ENCODE results near the gene CYS1.

The CYS1 gene

DNA sequence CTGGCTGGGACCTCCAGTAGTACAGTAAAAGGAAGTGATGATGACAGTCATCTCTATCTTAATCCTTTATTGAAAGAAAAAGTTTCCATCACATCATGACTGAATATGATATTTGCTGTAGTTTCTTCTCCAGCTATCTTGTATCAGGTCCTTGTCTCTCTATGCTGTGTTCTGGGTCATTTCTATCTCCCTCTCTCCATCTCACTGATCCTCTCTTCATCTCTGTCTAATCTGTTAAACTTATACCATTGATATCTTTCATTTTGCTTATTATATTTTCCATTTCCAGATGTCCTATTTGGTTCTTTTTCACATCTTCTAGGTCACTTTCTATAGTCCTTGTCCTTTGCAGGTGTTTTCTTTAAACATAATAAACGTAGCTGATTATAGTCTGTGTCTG lies 12.3 kb downstream of the CYS1 start:
- no peak for DNase-seq

DNA sequence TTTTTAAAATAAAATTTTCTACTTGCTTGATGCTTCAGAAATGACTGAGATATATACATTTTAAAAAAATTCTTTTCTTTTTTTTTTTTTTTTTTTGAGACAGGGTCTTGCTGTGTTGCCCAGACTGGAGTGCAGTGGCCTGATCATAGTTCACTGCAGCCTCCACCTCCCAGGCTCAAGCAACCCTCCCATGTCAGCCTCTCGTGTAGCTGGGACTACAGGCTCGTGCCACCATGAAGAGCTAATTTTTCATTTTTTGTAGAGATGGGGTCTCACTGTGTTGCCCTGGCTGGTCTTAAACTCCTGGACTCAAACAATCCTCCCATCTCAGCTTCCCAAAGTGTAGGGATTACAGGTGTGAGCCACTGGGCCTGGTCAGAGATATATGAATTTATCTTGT lies 12.9 kb downstream of the CYS1 start:
- no peak for DNase-seq

DNA sequence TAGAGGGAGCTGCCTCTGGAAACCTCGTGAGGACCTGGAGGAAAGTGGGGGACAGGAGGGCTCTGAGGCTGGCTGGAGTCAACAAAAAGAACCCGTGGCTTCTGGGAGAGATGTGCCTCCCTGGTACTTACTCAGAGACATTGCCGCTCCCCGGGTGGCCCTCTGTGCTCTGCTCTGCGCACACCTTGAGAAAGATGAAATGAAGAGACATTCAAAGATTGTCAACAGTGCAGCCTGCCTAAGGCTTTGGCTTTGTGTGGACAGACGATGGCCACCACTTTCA lies 14.5 kb downstream of the CYS1 start:
- no peak for DNase-seq

DNA sequence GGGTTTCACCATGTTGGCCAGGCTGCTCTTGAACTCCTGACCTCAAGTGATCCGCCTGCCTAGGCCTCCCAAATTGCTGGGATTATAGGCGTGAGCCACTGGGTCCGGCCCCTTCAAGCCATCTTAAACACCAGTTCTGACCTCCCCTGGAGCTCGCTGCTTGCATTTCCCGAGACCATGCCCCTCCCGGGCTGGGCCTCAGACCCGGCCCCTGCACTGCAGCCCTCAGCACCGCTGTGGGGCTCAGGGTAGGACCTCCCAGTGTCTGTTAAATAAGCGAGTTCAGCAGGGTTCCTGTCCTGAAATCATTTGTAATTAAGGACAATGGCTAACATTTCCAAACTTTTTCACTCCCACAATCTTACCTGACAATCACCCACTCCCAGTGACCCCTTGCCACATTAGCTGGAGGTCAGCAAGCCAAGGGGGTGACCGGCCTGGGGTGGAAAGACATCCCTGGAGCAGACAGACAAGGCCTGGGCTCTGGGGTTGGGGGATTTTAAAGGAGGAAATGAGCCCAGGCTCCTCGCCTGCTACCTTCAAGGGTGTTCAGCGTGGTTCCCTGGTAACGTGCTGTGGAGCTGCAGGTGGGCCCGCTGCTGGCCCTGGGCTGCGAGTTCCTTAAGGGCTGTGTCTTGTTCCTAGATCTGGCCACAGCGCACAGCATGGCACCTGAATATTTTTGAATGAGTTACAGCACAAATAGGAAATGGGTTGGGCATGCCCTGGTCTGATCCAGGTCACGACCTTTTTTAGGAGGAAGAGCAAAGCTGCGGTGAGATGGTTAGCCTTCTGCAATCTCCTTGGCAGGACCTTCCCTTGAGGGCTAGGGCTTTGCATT lies 15.1 kb downstream of the CYS1 start:
- no peak for DNase-seq

DNA sequence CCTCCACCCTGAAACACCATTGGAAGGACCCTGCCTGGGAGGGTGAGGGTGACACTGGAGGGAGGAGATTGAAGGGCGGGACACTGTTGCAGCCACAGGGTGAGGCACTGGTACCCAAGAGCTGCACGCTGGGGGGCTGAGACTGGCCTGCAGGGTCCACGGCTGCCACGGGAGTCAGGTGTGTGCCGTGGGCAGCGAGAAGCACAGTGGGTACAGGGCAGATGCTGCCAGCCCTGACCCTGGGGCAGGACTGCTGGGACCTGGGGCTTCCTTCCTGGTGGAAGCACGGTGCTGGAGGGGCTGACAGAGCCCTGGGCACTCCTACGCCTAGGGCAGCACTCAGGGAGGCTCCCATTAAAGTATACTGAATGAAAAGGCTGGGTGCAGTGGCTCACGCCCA lies 16.6 kb downstream of the CYS1 start:
- no peak for DNase-seq

DNA sequence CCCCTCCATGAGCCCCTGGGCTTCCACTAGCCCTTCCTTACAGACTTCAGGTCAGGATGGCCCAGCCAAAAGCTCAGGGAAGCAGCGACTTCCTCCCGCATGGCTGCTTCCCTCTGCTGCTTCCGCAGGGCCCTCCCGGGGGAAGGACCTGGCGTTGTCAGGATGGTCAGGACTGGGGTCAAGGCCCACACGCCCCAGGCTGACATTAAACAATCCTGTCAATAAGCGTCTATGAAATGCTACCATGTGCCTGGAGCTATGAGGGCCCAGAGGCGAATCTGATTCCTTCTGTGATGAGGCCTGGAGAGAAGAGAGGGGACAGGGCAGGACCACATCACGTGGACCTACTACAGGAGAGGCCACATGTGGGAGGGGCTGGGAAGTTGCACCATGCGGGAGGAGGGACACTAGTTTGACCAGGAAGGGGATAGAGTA lies 17.3 kb downstream of the CYS1 start:
- DNase-seq, result no peak

DNA sequence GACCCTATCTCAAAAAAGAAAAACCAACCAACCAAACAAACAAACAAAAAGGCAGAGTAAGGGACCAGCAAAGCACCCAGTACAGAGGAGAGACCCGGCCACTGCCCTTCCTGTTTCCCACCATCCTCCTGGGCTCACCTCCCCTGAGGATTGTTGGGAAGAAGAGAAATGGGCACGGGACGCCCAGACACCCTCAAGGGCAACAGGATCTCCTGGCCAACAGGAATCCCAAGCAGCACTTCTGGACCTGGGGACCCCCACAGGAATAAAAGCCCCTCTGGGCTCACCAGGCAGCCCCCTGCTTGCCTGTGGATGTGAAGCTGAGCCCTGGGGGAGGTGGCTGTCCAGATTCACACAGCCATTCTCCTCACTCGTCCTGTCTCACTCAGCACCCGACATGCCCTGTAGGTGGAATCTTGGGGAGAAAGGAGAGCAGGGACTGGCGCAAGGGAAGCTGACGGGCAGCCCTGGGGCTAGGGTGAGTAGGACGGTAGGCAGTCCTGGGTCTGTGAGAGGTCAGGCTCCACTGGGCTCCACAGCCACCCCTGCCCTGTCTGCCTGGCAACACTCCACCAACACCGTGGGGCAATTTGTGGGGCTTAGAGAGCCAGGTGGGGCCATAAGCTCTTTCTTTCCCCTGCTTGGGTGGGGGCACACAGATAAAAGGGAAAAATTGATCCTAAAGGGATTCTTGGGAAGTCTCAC lies 18.8 kb downstream of the CYS1 start:
- no peak for DNase-seq

DNA sequence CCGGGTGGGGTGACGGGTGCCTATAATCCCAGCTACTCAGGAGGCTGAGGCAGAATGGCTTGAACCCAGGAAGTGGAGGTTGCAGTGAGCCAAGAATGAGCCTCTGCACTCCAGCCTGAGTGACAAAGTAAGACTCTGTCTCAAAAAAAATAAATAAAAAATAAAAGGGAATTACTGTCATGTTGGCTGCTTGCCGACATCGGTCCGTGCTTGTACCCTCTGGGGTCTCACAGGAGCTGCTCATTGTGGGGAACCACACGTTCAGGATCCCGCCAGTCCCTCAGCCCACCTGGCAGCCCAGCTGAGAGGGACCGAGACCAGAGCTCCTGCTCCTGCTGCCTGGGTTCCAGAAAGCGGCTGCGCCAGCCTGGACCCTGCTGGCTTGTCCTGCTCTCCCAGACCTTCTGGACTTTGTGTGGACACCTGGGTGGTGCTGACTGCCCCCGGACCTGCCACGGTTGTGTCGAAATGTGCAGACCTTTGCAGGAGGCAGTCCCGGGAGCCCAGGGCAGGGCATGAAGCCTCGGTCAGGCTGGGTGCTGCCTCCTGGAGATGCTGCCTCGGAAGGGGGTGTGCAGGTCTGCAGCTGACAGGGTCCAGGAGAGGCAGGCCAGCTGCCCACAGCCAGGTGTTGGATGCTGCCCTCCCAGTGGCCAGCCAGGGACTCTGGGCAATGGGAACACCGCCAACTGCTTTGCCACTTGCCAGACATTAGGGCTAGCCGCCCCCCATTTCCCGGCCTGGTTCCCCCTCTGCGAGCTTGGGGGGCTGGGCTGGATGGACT lies 20.5 kb downstream of the CYS1 start:
- no peak for DNase-seq

DNA sequence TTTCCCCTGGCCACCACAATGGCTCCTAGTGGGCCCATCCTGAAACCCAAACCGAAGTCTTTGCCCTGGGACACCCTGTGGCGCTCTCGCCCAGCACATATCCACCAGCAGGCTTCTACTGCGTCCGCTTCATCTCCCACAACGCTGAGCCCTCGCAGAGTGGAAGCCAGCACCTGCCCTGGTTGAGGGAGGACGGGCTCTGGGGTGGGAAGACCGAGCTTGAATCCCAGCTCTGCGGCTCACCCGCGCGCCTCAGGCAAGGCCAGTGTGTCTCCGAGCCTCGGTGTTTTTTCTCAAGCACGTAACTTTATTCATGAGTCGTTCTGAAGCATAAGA lies 21.2 kb downstream of the CYS1 start:
- DNase-seq, result no peak

DNA sequence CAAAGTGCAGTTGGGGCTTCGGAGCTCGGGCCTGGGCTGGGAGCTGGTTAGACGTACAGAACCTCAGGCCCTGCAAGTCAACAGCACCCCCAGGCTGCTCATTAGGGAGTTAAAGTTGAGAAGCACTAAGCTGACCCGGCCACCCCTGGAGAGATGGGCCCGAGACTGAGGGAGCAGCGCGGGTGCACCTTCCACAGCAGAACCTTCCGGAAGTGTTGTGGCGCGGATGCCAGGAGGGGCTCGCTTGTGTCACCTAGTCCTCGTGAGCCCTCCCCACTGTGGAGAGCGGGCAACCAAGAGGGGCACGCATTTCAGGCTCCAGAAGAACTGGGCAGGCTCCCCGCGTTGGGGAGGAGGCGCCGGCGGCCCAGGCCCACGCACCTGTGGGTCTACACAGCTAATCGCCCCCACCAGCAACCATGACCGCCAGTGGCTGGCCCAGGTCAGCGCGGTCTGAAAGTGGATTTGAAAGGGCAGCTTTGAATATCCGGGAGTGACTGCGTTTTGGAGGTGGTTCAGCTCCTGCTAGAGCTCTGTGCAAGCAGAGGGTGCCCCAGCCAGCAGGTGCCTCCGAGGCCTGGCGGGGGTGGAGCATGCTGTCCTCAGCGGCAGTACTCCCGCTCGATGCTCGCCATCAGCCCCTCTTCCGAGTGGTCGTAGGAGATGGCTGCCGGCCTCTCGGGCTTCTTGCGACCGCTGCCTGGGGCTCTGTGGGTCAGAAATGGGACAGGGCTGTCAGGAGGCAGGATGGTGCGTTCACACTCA lies 21.8 kb downstream of the CYS1 start:
- DNase-seq, result no peak

DNA sequence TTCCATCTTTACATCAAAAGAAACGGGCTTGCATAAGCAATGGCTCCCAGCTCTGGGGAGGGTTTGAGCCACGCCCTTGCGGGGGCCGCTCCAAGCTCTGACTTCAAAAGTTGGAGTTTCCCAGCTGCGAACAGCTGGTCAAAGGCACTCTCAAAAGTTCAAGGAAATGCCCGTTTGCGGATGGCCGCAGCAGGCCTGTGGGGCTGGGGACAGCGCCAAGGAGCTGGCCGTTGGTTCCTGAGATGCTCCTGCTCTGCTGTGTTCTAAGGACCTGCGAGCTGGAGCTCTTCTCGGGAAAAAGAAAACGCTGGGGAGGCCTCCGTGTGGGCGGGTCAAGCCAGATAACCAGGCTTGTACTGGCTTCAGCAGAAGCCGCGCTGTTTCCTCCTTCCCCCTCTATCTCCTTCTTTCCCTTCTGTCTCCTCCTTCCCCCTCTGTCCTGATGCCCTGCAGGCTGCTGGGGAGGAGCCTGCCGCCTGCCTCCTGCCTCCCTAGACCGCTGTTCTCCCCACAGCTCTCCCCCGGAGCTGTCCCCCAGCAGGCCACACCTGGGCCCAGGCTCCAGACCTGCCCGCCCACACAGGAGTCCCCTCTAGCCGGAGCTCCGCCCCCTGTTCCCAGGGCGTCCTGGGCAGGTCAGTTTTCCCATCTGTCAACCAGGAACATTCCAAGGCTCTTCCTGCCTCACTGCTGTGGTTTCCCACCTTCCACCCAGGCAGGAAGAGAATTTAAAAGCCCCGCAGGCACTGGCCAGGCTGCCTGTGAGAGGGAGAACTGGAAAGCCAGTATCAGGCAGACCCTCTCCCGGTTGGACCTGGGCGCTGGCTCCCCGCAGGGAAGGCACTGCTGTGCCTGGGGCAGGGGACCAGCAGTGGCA lies 22.7 kb downstream of the CYS1 start:
- DNase-seq, result peak; percentile 36

DNA sequence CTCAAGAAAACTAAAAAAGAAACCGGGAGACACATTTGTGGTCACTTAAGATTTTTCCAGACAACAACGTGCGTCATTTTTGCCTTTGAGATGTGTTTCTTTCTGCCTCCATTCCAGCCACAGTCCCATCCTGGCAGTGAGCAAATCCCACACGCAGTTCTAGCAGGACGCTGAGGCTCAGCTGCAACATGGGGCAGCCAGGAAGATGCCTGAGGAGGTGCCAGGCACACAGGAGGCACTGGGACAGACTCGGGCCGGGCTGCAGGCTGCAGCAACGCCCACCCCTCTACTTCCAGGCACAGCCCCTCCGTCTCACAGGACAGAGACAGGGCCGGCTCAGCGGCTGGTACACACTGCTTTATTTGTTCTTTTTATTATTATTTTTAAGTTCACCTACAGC lies 23.8 kb downstream of the CYS1 start:
- no peak for DNase-seq

DNA sequence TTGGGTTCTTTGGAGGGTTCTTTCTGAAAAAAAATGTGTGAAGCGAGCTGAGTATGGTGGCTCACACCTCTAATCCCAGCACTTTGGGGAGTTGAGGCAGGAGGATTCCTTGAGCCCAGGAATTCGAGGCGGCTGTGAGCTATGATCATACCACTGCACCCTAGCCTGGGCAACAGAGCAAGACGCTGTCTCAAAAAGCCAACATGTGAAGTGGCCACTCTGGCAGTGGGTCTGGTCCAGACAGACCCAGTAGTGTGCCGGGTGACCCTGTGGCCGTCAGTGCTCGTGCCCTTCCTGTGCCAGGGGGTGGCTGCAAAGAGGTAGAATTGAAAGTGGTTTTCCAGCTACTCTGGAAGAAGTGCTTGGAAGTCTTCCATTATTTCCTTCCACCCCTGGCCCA lies 25.2 kb downstream of the CYS1 start:
- no peak for DNase-seq

DNA sequence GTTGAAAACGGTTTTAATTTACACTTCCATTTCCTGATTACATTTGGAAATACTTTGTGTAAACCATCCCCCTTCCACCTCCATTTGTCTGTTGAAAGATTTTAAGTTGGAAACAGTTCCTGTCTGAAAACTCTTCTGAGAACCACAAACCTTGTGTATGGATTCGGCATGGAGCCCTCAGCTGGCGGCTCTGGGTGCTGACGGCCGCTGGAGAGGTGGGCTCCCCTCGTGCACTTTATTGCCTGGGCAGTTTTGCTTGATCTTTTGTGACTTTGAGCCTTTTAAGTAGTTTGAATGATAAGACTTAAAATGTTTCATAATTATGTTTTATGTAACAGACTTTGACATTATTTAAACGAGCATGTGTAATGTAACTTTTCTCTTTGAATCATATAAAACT lies 25.8 kb downstream of the CYS1 start:
- no peak for DNase-seq

DNA sequence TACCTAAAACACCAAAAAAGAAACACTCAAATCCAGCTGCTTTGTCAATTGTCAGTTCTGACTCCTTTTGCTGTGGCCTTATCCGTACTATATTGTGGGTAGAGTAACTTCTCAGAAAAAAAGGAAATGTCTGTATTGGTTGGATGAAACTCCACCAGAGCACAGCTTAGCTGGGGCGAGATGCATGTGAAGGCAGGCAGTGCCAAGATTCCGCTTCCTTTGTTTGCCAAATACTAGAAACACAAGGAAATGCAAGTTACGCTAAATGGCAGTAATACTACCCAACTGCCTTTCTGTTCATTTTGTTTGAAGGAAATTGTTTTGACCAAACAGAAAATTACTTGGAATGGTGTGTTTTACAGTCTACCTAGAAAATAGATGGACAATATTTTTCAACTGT lies 26.9 kb downstream of the CYS1 start:
- no peak for DNase-seq

DNA sequence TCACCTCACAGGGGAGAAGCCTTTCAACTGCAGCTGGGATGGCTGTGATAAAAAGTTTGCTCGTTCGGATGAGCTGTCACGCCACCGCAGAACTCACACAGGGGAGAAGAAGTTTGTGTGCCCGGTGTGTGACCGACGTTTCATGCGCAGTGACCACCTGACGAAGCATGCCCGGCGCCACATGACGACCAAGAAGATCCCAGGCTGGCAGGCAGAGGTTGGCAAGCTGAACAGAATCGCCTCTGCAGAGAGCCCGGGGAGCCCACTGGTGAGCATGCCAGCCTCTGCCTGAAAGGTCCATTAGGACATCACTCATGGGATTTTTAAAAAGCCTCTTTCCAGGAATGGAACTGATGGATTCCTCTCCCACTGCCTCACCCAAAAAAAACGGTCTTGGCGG lies 28.0 kb downstream of the CYS1 start:
- DNase-seq, result no peak

DNA sequence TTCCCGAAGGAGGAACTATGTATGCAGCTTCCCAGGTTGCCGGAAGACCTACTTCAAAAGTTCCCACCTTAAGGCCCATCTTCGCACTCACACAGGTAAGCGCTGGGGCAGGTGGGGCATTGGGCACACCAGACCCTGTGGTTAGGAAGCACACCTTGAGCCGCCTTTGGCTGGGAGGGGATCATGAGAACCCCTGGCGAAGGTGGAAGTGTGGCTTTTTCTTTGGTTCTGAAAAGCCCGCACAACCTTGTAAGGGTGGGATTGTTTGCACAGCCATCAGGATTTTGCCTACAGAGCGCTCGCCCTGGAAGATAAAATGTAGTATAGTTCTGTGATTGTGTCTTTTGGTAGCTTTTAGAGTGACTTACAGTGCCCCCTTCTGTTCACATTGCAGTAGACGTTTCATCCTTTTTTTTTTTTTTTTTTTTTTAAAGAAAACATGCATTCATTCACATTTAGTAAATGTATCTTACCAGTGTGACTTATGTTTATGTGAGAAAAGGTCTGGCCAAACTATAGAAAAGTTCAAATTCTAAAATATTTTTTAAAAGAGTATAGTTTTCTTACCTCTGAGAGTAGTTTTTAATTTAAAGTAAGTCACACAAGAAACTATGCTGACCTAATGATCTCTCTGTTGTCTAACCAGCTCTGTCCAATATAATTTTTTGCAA lies 31.6 kb downstream of the CYS1 start:
- no peak for DNase-seq

DNA sequence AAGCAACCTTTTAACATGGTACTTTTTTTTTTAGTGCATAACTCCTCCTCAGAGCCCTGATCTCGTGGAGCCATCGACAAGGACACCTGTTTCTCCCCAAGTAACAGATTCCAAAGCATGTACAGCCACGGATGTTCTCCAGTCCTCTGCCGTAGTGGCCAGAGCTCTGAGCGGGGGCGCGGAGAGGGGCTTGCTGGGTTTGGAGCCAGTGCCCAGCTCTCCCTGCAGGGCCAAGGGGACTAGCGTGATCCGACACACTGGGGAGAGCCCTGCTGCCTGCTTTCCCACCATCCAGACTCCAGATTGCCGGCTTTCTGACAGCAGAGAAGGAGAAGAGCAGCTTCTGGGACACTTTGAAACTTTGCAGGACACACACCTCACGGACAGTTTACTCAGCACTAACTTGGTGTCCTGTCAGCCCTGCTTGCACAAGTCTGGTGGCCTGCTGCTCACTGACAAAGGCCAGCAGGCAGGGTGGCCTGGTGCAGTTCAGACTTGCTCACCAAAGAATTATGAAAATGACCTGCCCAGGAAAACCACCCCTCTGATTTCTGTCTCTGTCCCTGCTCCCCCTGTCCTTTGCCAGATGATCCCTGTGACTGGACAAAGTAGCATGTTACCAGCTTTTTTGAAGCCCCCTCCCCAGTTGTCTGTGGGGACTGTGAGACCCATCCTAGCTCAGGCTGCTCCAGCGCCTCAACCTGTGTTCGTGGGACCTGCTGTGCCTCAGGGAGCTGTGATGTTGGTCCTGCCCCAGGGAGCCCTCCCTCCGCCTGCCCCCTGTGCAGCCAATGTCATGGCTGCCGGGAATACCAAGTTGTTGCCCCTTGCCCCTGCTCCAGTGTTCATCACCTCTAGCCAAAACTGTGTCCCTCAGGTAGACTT lies 32.4 kb downstream of the CYS1 start:
- no peak for DNase-seq

DNA sequence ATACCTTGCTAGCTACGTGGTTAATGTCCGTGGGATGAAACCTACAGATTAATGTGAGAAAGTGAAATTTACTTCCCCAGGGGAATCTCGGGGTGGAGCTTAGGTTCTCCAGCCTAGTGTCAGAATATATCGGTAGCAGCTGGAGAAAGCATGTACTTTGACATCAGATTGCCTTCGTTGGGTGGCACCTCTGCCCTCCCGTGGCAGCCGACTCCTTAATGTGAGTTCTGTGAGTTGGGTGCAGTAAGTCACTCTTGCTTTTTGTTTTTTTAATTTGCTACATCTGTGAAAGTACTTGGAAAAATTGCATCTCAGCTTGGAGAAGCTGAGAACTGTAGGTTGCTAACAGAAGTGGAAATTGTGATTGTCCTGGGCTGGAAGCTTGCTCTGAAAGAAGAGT lies 33.3 kb downstream of the CYS1 start:
- DNase-seq, result no peak

DNA sequence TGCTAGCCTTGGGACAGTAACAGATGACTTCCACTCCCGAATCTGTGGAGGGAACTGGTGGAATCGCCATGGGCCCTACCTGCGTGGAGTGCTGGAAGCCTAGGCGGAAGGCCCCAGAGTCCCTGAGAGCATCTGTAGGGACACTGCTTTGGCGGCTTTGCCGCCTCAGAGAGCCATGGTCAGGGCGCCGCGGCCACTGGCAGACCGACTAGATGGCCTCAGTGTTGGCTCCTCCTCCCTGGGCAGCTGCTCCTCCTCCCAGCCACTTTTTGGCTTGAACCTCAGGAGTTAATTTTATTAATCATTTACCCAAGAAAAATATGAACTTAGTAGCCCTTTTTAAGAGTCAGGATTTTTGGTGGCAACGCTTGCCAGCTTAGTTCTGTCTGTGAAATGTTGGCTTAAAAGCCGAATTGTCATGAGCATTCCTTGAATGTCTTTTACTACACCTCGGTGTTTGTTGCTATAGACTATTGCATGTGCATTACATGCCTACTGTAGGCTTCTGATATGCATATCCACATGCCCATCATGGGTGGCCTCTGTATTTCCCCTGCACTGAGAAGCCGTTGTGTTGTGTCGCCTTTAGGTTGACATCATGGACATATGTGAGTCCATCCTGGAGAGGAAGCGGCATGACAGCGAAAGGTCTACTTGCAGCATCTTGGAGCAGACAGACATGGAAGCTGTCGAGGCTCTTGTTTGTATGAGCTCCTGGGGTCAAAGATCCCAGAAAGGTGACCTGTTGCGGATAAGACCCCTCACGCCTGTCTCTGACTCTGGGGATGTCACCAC lies 34.5 kb downstream of the CYS1 start:
- no peak for DNase-seq
